Activated CD8-positive, alpha-beta memory T cell treated with anti-CD3 and anti-CD28 coated beads for 4 hours (primary cell): Measurements from ENCODE around the gene TMEM82.

Source experiments
- DNase-seq, 2 donors: peaks; one replicate each; pipeline ENCODE4 v3.0.0-alpha.2; 2020; ENCODE audit warnings: low read depth in 2 of 2

The TMEM82 gene

GRCh38 chr1:15756143-15757015, 14.1 kb downstream of the TMEM82 start:
- no peak for DNase-seq

- no peak for DNase-seq
Measured at GRCh38 chr1:15757016-15757543, 14.8 kb downstream of the TMEM82 start.

- no peak for DNase-seq
Measured at GRCh38 chr1:15757575-15758342, 15.5 kb downstream of the TMEM82 start.

GRCh38 chr1:15758343-15758931, 16.1 kb downstream of the TMEM82 start, which contains the start of gene FBLIM1:
FBLIM1 (plus strand) TSS chr1:15758795; CDS start chr1:15764984, 6,189 bp downstream.
- no peak for DNase-seq

- no peak for DNase-seq
Measured at GRCh38 chr1:15758953-15759661, 16.8 kb downstream of the TMEM82 start.

GRCh38 chr1:15760520-15761211, 18.4 kb downstream of the TMEM82 start:
- no peak for DNase-seq

- DNase-seq: no peak
Measured at GRCh38 chr1:15761366-15762128, 19.2 kb downstream of the TMEM82 start.

GRCh38 chr1:15762546-15762945, 20.2 kb downstream of the TMEM82 start:
- DNase-seq: no peak

- DNase-seq: no peak
Measured at GRCh38 chr1:15764269-15764764, 22.0 kb downstream of the TMEM82 start.

GRCh38 chr1:15764890-15765289, 22.6 kb downstream of the TMEM82 start:
- no peak for DNase-seq

GRCh38 chr1:15765495-15766194, 23.3 kb downstream of the TMEM82 start:
- DNase-seq: no peak

GRCh38 chr1:15767941-15768340, 25.6 kb downstream of the TMEM82 start:
- no peak for DNase-seq

GRCh38 chr1:15768388-15768787, 26.1 kb downstream of the TMEM82 start:
- DNase-seq: no peak

- DNase-seq: no peak
Measured at GRCh38 chr1:15770313-15770962, 28.1 kb downstream of the TMEM82 start.

GRCh38 chr1:15771836-15772515, 29.7 kb downstream of the TMEM82 start:
- DNase-seq: no peak

GRCh38 chr1:15775706-15776105, 33.4 kb downstream of the TMEM82 start:
- DNase-seq: no peak

- DNase-seq: no peak
Measured at GRCh38 chr1:15777909-15778707, 35.8 kb downstream of the TMEM82 start.
